Left forelimb (tissue), 1 donor: ENCODE data around the gene ENHO.

Experiments
- DNase-seq: peaks from one replicate; pipeline ENCODE4 v3.0.0-alpha.2; 2018; ENCODE audit warnings: low spot score

The ENHO gene

DNA sequence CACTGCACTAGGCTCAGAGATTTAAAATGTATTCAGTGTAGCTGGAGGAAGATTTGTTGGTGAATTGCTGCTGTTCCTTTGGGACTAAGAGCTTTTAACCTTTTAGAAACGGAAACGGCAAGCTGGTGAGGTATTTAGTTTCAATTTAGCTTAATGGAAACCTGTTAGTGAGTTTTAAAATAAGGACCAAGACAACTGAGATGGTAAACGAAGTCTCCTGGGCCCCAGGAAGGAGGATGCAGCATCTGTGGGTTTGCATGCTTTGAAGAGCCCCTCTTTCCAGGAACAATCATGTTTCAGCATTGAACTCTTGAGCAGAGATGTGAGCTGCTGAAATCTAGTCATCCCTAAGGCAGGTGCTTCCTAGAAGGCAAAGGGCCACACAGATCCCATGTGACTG is 47.7 kb downstream of the ENHO start:
- DNase-seq = no peak
